22Rv1 (cell line): Measurements from ENCODE around the gene RNF126.

Source experiments
- ZFX ChIP-seq: fragments of 450-650 bp; IDR thresholded peaks from 2 replicates; pipeline ENCODE4 v1.6.1; 2017; ENCODE audit warnings: antibody characterized with exemption, borderline replicate concordance
- TF ChIP-seq, protein P1 (sequence below): fragments of 450-650 bp; IDR thresholded peaks from 2 replicates; pipeline ENCODE4 v1.5.1; 2017; ENCODE audit warnings: mild to moderate bottlenecking

DNA sequence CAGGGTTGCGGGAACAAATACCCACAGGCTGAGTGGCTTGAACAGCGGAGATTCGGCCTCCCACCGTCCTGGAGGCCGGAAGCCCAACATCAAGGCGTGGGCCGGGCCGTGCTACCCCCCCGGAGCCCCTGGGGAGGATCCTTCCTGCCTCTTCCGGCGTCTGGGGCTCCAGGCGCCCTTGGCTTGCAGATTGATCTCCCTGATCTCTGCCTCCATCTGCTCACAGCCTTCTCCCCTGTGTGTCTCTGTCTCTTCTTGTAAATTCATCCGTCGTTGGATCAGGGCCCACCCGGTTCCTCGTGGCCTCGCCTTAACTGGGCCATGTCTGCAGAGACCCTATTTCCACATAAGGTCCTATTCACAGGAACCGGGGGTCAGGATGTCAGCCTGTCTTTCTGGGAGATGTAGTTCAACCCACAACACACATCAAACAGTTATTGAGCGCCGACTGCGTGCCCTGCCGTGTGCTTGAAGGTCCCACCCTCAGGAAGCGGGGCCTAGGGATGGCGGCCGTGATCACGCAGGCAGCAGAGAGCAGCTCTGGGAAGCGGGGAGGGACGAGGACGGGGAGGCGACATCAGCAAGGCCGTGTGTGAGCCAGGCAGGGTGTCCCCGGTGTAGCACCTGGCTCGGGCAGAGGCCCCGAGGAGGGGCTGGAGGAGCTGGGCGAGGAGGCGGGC is 52.1 kb downstream of the RNF126 start:
- TF ChIP-seq, protein P1, sequence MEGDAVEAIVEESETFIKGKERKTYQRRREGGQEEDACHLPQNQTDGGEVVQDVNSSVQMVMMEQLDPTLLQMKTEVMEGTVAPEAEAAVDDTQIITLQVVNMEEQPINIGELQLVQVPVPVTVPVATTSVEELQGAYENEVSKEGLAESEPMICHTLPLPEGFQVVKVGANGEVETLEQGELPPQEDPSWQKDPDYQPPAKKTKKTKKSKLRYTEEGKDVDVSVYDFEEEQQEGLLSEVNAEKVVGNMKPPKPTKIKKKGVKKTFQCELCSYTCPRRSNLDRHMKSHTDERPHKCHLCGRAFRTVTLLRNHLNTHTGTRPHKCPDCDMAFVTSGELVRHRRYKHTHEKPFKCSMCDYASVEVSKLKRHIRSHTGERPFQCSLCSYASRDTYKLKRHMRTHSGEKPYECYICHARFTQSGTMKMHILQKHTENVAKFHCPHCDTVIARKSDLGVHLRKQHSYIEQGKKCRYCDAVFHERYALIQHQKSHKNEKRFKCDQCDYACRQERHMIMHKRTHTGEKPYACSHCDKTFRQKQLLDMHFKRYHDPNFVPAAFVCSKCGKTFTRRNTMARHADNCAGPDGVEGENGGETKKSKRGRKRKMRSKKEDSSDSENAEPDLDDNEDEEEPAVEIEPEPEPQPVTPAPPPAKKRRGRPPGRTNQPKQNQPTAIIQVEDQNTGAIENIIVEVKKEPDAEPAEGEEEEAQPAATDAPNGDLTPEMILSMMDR, result no peak
- no peak for TF ChIP-seq ZFX
